HG03575 (cell line): ENCODE measurements around the gene C9orf152.
"Not testable (repeated sequence)": the region's sequence is repeated elsewhere in the genome, so short reads cannot be mapped to it uniquely, and the experiment has no call there.

ENCODE experiments used
- ATAC-seq: cut with Tn5 transposase; IDR thresholded peaks from one replicate; pipeline ENCODE4 v1.9.1; 2021; ENCODE audit not compliant: unreplicated experiment, insufficient number of reproducible peaks, low FRiP score; ENCODE audit errors: extremely low read depth

The C9orf152 gene

DNA sequence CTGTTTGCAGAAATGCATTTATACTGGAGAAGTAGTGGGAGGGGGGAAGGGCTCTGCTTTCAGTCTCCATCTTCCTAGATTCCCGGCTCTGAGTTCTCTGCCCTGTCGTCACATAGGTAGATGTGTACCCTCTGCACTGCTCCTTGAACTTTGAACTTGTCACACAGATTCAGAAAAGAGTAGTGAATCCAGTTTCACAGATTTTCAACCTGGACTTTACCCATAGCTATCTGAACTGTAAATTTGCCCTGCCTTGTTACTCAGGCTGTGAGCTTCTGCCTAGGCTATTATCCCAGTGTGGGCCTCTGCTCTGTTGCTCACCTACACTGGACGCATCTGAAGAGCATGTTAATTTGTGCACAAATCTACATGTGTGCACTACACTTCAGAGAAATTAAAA, 12.8 kb upstream of the C9orf152 start:
- ATAC-seq, result no peak

DNA sequence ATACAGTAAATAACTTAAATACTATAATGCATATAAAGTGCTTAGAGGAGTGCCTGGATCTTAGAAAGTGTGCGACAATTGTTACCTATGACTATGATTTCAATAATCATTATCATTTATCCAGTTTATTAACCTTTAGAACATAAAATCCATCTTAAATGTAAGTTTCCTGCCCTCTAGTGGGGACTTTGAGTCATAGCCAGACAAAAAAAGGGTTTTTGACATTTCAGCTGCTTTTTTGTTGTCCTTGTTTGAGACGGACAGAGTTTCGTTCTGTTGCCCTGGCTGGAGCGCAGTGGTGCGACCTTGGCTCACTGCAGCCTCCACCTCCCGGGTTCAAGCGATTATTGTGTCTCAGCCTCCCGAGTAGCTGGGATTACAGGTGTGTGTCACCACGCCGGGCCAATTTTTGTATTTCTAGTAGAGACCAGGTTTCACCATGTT, 9.7 kb upstream of the C9orf152 start:
- ATAC-seq, result no peak

DNA sequence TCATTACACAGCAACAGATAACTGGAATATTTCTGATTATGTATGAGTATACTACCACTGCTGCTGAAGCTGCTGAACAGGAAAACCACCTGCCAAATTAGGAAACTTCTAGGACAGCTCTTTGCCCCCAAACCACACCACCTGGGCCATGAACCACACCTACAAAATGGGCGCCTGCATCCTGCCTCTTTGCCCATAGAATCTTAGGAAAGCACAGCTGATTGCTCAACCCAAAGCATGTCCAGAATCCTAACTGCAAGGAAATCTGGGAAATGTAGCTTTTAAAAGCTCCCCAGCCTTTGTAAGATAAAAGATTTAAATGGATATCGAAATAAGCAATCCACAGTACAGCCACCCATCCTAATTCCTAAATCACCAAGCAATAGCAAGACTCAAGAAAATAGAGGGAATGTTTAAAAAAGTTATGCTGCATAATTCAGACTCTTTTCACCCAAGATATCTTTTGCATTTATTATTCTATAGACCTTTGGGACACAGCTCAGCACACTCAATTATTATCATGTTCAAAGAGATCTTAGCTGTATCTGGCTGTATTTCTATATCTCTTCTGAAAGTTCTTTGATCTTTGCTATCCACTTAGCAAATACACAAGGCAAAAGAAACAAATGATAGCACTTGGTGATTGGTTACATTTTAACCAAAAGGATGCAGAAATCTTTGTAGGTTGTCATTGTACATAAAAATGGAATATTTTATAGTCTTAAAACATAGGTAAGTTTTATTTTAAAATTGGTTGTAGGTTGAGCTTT, 6.8 kb upstream of the C9orf152 start:
- ATAC-seq, result no peak

DNA sequence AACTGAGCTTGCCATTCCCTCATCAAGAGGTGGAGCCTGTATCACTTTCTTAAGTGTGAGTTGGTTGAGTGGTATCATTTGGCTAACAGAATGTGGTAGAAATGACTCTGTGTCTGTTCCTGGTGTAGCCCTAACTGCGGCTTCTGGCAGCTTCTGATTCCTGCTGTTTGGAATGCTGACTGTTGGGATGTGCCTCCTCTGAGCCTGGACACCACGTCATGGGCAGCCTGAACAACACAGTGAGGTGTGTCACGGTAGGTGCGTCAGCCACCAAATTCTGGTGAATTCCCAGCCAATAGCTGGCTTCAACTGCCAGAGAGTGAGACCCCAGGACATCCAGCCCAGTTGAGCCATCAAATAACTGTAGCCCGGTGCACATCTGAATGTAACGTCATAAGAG, 6.1 kb upstream of the C9orf152 start:
- no peak for ATAC-seq

DNA sequence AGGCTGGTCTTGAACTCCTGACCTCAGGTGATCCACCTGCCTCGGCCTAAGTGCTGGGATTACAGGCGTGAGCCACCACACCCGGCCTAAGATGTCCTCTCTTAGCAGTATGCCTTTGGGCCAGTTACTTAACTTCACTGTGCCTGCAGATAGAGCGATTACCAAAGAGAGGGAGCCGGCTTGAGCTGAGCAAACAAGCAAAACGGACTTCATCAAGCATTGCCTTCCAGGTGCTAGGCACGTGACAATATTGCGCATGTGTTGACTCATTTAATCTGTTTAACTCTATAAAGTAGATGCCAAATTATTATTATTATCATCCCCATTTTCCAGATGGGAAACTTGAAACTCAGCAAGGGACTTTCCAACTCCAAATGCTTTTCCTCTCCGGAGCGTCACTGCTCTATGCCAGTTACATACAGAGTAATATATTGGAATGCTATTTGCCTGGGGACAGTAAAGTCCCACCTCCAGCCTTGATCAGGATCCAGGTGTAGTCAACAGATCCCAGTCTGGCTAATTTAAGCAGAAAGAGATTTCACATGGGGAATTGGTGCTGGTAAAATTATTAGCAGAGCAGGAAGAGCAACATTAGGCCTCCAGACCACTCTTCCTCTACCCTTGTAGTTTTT, 5.6 kb upstream of the C9orf152 start:
- ATAC-seq, result no peak

DNA sequence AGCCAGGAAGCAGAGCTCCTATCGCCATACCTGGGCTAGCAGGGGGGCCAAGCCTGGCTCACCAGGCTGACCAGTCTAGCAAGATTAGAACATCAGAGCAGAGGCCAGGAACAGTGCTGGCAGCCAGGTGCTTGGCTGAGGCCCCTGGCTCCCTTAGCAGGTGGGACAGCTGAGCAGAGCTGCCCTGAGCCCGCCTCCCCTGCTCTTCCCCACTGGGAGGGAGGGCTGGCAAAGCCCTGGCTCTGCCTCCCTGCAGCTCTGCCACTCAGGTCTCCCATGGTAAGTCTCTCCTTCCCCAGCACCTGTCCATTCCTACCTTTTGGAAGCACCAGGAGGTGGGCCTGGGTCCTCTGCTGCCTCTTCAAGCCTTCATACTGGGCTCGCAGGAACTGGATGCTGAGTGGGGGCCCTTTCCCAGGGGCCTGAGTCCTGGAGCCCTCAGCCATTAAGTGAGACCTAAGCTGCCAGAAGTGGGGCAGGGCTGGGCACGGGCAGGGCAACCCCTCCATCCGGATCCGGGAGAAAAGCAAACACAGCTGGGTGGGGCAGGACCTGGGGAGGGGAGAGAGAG, 803 bp downstream of the C9orf152 start:
- no peak for ATAC-seq

DNA sequence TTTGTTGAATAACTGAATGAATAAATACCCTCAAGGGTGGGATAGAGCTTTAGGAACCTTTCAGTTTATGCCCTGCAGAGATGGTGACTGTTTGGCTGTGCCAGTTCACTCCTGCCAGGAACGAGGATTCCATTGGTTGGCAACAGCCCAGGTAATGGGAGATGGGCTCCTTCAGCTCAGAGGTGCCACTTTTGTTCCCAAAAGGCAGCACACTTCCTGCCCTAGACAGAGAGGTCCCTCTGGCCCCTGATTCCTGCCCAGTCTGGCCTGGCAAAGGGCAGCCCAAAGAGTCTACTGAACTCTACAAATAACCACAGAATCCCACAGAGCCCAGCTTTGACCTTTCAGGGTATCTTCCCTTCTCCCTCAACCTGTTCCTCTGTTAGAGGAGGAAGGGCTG, 1.6 kb downstream of the C9orf152 start:
- ATAC-seq, result no peak

DNA sequence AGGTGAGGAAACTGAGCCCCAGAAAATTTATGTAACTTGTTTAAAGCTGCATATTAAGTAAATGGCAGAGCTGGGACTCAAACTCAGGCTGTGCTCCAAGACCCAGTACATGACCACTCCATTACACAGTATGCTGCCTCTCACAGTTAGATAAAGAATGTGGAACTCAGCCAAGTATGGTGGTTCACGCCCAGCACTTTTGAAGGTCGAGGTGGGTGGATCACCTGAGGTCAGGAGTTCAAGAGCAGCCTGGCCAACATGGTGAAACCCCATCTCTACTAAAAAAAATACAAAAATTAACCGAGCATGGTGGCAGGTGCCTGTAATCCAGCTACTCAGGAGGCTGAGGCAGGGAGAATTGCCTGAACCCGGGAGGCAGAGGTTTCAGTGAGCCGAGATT, 2.3 kb downstream of the C9orf152 start:
- not testable (repeated sequence) for ATAC-seq

DNA sequence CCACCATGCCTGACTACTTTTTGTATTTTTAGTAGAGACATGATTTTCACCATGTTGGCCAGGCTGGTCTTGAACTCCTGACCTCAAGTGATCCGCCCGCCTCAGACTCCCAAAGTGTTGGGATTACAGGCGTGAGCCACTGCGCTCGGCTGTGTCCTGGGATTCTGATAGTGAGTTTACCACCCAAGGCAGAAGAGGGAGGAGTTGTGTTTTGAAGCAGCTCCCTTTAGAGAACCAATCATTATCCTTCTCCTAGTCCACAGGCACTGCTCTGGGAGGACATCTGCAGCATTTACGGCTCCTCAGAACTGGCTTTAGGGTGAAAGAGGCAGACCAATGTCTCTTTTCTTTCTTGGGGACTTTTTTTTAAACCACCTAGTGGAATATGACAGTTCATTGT, 5.7 kb downstream of the C9orf152 start:
- ATAC-seq, result no peak

DNA sequence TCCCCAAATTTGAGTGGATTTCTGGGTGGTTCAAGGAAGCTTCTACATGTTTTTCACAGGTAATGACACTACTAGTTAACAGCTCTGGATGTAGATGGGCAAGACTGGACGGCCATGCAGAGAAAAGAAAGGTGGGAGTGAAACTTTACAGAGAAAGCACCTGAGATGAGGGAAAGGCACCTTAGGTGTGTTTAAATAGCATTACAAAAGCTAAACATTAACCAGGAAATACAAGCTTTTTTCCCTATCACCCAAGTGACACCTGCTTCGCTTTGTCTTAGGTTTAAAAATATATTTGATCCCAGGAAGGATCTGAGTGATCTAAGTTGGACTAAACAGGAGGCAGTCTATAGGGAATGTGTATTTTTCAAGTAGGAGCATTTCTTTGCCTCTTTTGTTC, 8.3 kb downstream of the C9orf152 start:
- no peak for ATAC-seq

DNA sequence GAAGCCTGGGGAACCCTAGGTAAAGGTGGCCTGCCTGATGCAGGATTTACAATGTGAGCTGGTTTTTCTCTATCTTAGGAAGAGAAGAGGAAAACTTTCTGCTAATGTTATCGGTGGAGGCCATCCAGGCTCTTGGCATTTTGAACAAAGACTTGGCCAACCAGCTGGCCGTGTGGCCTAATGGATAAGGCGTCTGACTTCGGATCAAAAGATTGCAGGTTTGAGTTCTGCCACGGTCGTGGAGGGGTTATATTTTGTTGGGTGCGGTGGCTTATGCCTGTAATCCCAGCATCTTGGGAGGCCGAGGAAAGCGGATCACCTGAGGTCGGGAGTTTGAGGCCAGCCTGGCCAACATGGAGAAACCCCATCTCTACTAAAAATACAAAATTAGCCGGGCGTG, 9.6 kb downstream of the C9orf152 start:
- ATAC-seq, result no peak

DNA sequence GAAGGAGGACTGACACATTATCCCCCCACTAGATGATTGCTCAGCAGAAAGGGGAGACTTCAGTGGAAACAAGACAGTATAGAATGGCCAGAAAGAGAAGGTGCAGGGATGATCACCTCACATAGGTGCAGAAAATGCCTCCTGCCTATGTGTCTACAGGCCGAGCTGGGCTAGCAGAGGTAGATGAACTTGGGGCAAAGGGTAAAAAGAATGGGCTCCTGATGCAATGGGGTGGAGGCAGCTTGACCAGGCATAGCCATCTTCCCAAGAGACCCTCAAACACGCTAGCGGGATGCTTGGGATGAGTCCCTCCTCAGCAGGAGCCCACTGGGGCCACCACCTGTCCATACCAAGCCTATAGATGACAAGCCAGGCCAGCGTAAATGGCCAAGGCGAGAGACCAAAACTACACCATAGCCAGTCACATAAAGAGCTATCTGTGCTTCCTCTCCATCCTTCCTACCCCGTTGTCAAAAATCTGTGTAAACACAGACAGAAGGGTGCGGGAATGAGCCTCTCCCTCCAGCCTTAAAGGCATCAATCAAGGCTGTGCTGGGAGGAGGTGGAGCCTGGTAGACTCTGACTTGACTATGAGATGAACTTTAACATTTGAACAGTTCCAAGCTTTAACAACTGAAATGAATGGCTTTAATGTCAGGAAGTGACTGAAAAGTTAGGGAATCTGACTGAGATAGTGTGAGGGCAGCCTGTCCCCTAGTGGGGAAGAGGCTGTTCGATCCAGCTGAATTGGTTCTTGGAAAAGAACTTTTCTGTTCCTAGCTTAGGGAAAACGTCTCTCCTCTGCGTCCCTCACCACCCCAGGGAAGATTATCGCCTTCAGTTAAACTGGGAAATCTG, 10.4 kb downstream of the C9orf152 start:
- no peak for ATAC-seq

DNA sequence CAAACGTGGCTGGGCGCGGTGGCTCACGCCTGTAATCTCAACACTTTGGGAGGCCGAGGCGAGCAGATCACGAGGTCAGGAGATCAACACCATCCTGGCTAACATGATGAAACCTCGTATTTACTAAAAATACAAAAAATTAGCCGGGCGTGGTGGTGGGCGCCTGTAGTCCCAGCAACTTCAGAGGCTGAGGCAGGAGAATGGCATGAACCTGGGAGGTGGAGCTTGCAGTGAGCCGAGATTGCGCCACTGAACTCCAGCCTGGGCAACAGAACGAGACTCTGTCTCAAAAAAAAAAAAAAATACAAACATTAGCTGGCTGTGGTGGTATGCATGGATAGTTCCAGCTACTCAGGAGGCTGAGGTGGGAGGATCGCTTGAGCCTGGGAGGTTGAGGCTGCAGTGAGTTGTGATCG, 11.9 kb downstream of the C9orf152 start:
- not testable (repeated sequence) for ATAC-seq

DNA sequence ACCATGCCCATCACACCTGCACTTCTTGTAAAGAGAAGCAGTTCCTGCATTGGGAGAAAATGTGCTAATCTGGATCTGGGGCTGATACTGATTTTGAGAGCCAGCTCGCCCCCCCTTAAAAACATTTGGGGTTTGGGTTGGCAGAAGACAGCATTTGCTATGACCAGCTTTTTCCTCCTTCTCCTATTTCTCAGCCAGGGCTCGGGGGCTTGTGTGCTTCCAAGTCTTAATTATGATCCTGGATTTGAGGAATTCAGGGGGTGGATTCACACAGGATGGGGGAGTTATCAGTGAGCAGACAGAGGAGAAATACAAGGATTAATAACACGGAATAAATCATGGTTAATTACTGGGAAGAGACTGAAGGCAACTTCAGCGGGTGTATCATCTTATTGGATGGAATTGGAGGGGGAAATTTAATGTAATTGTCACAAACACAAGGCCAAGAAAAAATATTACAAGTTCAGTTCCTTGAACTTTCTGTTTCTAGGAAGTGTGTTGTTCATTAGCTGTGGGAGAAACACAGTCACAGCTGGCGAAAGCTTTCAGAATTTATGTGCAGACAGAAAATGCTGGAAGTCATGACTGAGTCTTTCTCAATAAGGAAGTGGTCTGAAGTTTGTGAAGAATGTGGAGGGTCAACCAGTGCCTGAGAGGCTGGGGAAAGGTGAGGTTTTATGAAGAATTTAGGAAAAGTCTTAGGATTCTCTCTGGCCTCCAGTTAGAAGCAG, 15.3 kb downstream of the C9orf152 start:
- ATAC-seq, result no peak

DNA sequence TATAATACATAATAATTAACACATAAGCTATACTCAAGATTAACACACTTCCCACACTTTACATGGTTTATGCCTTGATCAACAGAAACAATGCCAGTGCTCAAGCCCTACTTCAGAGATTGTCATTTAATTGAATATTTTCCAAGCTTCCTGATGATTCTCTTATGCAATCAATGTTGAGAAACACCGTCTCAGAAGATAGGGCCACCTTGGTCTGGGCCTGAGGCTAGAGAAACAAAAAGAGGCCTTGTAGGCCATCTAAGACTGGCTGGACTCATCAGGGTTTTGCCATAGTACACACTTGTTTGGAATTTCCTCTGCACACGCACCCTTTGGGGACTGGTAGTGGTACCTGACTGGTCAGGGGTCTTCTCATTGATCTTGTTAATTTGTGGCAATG, 16.3 kb downstream of the C9orf152 start:
- ATAC-seq, result no peak

DNA sequence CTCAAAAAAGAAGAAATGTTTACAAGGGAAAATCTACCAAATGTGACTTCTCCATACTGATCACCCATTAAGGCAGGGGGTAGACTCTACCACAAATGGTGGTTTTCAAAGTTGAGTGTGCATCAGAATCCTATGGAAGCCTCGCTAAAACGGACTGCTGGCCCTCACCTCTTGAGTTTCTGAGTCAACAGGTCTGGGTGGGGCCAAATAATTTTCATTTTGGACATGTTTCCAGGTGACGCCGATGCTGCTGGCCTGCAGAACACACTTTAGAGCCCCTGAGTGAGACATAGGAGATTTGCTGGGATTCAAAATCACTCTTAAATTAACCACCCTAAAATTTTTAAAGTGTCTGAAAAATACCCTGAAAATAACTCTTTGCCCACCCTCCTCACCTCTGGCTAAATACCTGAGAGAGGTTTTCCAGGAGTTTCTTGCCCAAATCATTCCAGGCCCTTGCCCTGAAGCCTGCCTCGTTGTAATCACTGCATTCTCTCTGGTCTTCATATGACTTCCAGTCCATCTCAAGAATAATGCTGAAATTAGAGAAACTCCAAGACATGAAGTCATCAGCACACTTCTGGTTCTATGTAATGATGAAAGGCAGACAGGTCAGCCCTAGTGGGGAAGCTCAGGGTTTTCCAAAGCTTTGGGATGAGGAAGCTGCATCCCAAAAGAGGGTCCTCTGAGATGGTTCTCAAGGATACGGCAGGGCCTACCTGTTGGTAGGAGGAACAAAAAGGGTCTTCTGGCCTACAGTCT, 18.2 kb downstream of the C9orf152 start:
- ATAC-seq, result no peak

DNA sequence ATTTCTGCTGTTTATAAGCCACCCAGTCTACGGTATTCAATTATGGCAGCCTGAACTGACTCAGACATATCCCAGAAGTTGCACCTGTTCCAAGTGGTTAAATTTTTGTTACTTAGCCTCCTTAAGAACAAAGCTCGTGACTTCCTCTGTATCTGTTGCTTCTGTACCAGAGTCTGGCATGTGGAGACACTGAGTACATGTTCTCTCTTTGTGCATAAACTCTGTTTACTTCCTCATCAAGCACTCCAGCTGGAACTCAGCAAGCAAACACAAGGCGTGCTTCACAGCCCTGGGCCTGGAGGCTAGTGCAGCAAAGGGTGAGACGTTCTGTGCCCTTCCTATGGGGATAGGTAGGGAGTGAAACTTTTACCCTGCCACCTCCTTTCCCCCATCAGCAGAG, 19.0 kb downstream of the C9orf152 start:
- no peak for ATAC-seq

DNA sequence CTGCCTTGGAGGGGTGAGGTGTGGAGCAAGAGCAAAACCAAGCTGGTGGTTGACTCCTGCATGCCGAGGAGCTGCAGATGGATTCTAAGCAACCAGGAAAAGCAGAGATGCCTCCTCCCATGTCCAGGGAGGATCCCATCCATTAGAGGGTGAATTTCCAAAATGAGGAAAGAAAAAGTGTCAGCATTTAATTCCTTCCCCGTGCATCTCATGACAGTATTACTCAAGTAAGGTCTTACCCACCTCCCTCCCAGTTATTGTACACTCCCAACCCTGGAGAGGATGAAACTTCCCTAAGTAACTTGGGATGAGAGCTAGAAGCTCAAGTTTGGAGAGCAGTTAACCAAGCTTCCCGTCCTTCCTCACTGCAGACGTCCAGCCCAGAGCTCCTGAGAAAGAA, 19.9 kb downstream of the C9orf152 start:
- ATAC-seq, result no peak
